Epithelial cell of proximal tubule (primary cell): Measurements from ENCODE around the gene CDH6. TPM values are rescaled to one million over a fixed set of nuclear protein-coding genes. Genes with fewer than 3 reads are reported as not detected.

Source experiments
- DNase-seq: peaks from one replicate; pipeline ENCODE4 v3.0.0-alpha.2; 2011; ENCODE audit warnings: low read depth
- H3K4me3 ChIP-seq: 2 replicates; pipeline ENCODE4 v1.5.1; 2011; ENCODE audit warnings: low read depth, mild to moderate bottlenecking, low read length
- CTCF ChIP-seq: conservative IDR thresholded peaks from 2 replicates; pipeline ENCODE4 v1.5.1; 2012; ENCODE audit warnings: low read depth, mild to moderate bottlenecking, low read length
- total RNA-seq: library from RNA; depleted of rRNA; stranded (reverse); fragments of >200 nt; gene quantifications from 2 replicates; pipeline ENCODE4 v1.2.3, GENCODE V29; 2015

The CDH6 gene
- total RNA-seq, 1 donor from 2014 or later: 34.9 TPM

GRCh38 chr5:31255041-31255440, 61.6 kb downstream of the CDH6 start:
- no peak overlapping the region for H3K4me3 ChIP-seq
- DNase-seq: no peak
- no peak for TF ChIP-seq CTCF

GRCh38 chr5:31268256-31268655, 74.8 kb downstream of the CDH6 start:
- no peak for DNase-seq
- no peak overlapping the region for H3K4me3 ChIP-seq
- TF ChIP-seq CTCF: no peak

- H3K4me3 ChIP-seq: no peak overlapping the region
- no peak for TF ChIP-seq CTCF
- no peak for DNase-seq
These were observed 75.2 kb downstream of the CDH6 start for GRCh38 chr5:31268686-31269085.

GRCh38 chr5:31269259-31269658, 75.8 kb downstream of the CDH6 start:
- DNase-seq: no peak
- TF ChIP-seq CTCF: no peak
- no peak overlapping the region for H3K4me3 ChIP-seq

GRCh38 chr5:31270396-31270795, 76.9 kb downstream of the CDH6 start:
- DNase-seq: no peak
- no peak overlapping the region for H3K4me3 ChIP-seq

GRCh38 chr5:31271567-31271966, 78.1 kb downstream of the CDH6 start:
- H3K4me3 ChIP-seq: no peak overlapping the region
- TF ChIP-seq CTCF: no peak
- no peak for DNase-seq

More at GRCh38 chr5:31270396-31270795, 76.9 kb downstream of the CDH6 start:
- TF ChIP-seq CTCF: peak; percentile 52

- no peak for TF ChIP-seq CTCF
- no peak for DNase-seq
- H3K4me3 ChIP-seq: no peak overlapping the region
These were observed 79.7 kb downstream of the CDH6 start for GRCh38 chr5:31273161-31273560.
